NCI-H1436 (cell line): ENCODE results near the gene XRCC2.
A peak's percentile ranks its signal among the peaks of the same experiment; 100 is the strongest.

Source experiments
- DNase-seq: peaks from one replicate; lab custom pipeline; 2025; lab: John Stamatoyannopoulos, UW

The XRCC2 gene

DNA sequence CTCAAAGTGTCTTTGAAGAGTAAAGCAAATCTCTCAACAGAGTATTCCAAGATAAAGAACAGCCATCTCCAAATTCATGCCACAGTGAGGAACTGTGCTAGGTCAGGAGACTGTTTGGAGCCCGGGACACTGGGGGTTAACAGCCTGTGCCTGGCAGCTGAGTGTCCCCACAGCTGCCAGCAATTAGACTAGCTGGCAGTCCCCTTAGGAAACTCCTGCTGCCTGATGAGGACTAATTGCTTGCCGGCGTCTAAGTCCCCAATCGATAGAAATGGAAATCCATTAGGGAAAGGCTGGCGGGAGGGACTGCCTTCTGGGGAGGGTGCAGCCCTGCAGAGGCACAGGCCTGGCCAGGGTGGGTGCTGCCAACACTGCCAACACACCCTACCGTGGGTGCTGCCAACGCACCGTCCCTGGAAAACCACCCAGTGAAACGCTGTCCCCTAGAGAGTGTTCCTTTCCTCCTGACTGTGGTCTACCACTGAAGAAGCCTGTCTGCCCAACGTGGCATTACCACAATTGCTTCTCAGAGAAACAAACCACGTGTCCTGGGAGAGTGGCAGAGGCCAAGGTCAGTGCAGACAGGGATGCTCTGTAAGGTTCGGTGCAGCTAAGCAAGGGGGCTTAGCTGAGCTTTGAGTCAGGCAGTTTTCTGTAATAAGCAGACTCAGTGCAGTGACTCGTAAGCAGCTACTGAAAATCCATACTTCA lies 60.8 kb downstream of the XRCC2 start:
- peak; percentile 82 for DNase-seq

- no peak for DNase-seq
These were observed 67.3 kb downstream of the XRCC2 start for GRCh38 chr7:152608656-152609055.

DNA sequence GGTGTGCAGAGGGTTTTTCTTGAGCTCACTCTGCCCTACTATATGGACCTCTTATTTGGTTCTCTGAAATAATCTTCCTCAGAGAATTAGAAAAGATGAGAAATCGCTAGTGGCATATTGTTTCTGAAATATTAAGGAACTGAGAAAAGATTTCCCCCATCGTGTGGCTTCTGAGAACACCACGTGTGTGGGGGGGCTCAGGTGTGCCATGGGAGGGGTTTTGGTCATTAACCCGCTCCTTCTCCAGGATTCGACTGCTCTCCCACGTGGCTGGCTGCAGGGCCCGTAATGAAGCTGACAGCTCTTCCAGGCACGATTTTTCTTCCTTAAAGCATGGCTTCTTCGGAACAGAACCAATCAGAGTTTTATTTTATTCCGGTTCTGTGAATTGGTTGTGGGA lies 67.7 kb downstream of the XRCC2 start:
- no peak for DNase-seq

- no peak for DNase-seq
These were observed 68.9 kb downstream of the XRCC2 start for GRCh38 chr7:152607007-152607406.

GRCh38 chr7:152602962-152603361 lies 73.0 kb downstream of the XRCC2 start:
- no peak for DNase-seq

DNA sequence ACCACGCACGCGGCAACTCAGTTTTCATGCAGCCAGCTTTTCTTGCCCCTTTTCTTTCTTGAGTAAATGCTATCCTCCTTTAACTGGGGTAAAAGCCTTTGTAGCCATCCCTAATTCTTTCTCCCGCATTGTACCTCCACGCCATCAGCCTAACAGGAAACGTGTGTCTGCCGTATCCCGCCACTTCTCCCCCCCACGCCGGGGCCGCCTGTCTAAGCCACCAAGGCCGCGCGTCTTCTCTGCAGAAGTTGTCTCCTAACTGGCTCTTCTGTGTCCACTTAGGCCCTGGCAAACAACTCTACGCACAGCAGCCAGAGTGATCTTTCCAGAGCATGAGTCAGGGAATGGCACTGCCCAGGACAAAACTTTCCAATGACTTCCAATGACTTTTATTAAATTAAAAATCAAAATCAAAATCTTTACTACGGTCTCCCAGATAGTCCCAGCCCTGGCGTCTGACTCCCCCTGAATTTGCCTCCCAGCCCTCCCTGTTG lies 74.6 kb downstream of the XRCC2 start:
- DNase-seq: no peak

DNA sequence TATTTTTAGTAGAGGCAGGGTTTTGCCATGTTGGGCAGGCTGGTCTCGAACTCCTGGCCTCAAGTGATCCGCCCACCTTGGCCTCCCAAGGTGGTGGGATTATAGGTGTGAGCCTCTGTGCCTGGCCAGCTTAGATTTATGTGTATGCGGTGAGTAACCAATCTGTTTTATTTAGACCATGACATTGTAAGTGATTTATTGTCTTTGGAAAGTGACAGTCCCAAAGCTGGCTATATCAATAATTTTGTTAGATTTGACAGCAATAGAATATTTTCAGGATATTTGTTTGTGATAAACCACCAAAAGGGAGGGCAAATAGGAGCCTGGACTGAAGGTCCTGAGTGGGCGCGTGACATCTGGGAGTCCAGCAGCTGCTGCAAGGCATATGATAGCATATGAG lies 75.7 kb downstream of the XRCC2 start:
- no peak for DNase-seq

DNA sequence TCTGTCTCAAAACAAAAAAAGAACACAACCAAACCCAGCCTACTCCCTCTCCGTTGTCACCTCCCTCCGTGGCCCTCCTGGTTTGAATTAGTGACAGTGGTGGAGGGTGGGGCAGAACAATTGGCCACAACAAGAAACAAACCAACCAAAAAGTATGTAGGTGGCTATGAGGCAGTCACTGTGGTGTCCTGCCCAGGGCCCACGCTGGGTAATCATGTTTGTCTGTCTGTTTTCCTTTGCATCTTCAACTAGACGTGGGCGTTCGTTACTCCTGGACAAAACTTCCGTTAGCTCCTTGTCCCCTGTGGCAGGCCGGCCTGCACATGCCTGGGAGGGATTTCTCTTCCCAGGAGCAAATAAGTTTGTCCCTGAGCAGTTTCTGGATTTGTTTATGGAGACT lies 78.4 kb downstream of the XRCC2 start:
- DNase-seq: no peak

DNA sequence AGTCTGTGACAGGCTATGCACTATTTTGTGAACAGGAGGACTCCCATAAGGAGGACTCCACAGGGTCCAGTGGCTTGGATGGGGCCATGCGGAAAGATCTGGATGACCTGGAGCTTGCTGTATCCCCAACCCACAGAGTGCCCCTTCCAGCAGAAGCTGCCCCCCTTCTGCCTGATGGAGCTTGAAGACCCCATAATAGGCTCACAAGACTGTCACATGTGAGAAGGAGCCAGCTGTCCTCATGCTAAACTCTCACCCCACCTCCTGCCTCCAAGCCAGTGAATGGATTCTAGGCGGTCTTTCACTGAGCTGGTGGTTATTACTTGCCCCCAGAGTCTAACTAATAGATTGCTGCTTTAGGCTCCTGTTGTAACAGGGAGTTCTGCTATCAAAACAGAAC lies 79.1 kb downstream of the XRCC2 start:
- DNase-seq: no peak
